H9 (cell line): ENCODE data around the gene ZNF700. TPM values are rescaled to one million over a fixed set of nuclear protein-coding genes. Genes with fewer than 3 reads are reported as not detected.
"Not testable (repeated sequence)": the region's sequence is repeated elsewhere in the genome, so short reads cannot be mapped to it uniquely, and the experiment has no call there.

Experiments
- DNase-seq: peaks from one replicate; pipeline ENCODE4 v3.0.0-alpha.2; 2017
- H2AFZ ChIP-seq: one replicate; pipeline ENCODE4 v1.6.1; 2013; ENCODE audit warnings: mild to moderate bottlenecking, low read length, control low read depth, moderate library complexity
- H2AK5ac ChIP-seq: 2 replicates; pipeline ENCODE4 v1.6.1; 2013; ENCODE audit warnings: low read length, control low read depth, mixed read lengths; ENCODE audit not compliant: insufficient read length
- H2BK120ac ChIP-seq: one replicate; pipeline ENCODE4 v1.6.1; 2013; ENCODE audit warnings: low read depth, mild to moderate bottlenecking, low read length, control low read depth, inconsistent platforms; ENCODE audit not compliant: poor library complexity, severe bottlenecking
- H2BK12ac ChIP-seq: 2 replicates; pipeline ENCODE4 v1.6.1; 2013; ENCODE audit warnings: low read length, control low read depth, mixed read lengths, low read depth; ENCODE audit not compliant: insufficient read length
- H2BK15ac ChIP-seq: 2 replicates; pipeline ENCODE4 v1.6.1; 2013; ENCODE audit warnings: low read depth, low read length, control low read depth
- H2BK20ac ChIP-seq: one replicate; pipeline ENCODE4 v1.6.1; 2013; ENCODE audit warnings: low read depth, mild to moderate bottlenecking, low read length, control low read depth, inconsistent platforms; ENCODE audit not compliant: poor library complexity, severe bottlenecking
- H2BK5ac ChIP-seq: 2 replicates; pipeline ENCODE4 v1.6.1; 2013; ENCODE audit warnings: low read length, control low read depth, mixed read lengths; ENCODE audit not compliant: insufficient read length
- H3K14ac ChIP-seq: 2 replicates; pipeline ENCODE4 v1.6.1; 2013; ENCODE audit warnings: low read length, control low read depth; ENCODE audit not compliant: insufficient read depth
- H3K18ac ChIP-seq: 2 replicates; pipeline ENCODE4 v1.6.1; 2013; ENCODE audit warnings: low read depth, mild to moderate bottlenecking, mixed read lengths, low read length, control low read depth; ENCODE audit not compliant: insufficient read length
- H3K23ac ChIP-seq: 2 replicates; pipeline ENCODE4 v1.6.1; 2013; ENCODE audit warnings: low read length, control low read depth, mixed read lengths, low read depth; ENCODE audit not compliant: insufficient read length
- H3K23me2 ChIP-seq: 2 replicates; pipeline ENCODE4 v1.6.1; 2013; ENCODE audit warnings: low read depth, mild to moderate bottlenecking, mixed read lengths, low read length, control low read depth; ENCODE audit not compliant: insufficient read length, poor library complexity, severe bottlenecking
- H3K27ac ChIP-seq: 2 replicates; pipeline ENCODE4 v1.5.1; 2013; ENCODE audit warnings: low read length, control low read depth, mixed read lengths, low read depth; ENCODE audit not compliant: insufficient read length
- H3K27me3 ChIP-seq: 2 replicates; pipeline ENCODE4 v1.6.1; 2013; ENCODE audit warnings: low read length, control low read depth, inconsistent platforms; ENCODE audit not compliant: insufficient read depth
- H3K4ac ChIP-seq: 2 replicates; pipeline ENCODE4 v1.6.1; 2013; ENCODE audit warnings: low read depth, mild to moderate bottlenecking, control low read depth, inconsistent platforms, low read length, moderate library complexity
- H3K4me1 ChIP-seq: 2 replicates; pipeline ENCODE4 v1.6.1; 2013; ENCODE audit warnings: low read length, control low read depth, inconsistent platforms; ENCODE audit not compliant: insufficient read depth
- H3K4me2 ChIP-seq: 2 replicates; pipeline ENCODE4 v1.6.1; 2013; ENCODE audit warnings: low read length, control low read depth, mixed read lengths; ENCODE audit not compliant: insufficient read length, insufficient read depth
- H3K56ac ChIP-seq: 2 replicates; pipeline ENCODE4 v1.6.1; 2013; ENCODE audit warnings: low read depth, mild to moderate bottlenecking, mixed read lengths, low read length, control low read depth; ENCODE audit not compliant: insufficient read length
- H3K79me1 ChIP-seq: 2 replicates; pipeline ENCODE4 v1.6.1; 2013; ENCODE audit warnings: low read depth, mild to moderate bottlenecking, moderate library complexity, low read length, control low read depth, inconsistent platforms; ENCODE audit not compliant: insufficient read depth, poor library complexity, severe bottlenecking
- H3K79me2 ChIP-seq: 2 replicates; pipeline ENCODE4 v1.6.1; 2013; ENCODE audit warnings: low read length, control low read depth, inconsistent platforms; ENCODE audit not compliant: insufficient read depth
- H3K9ac ChIP-seq: 2 replicates; pipeline ENCODE4 v1.6.1; 2013; ENCODE audit warnings: low read length, control low read depth, mixed read lengths; ENCODE audit not compliant: insufficient read length; ENCODE audit errors: extremely low read depth
- H3K9me3 ChIP-seq: one replicate; pipeline ENCODE4 v1.6.1; 2013; ENCODE audit warnings: low read depth, low read length, inconsistent platforms; ENCODE audit not compliant: control insufficient read depth
- H3T11ph ChIP-seq: one replicate; pipeline ENCODE4 v1.6.1; 2013; ENCODE audit warnings: mild to moderate bottlenecking, low read length, control low read depth, inconsistent platforms
- H4K20me1 ChIP-seq: one replicate; pipeline ENCODE4 v1.6.1; 2013; ENCODE audit not compliant: control insufficient read depth, insufficient read length, insufficient read depth
- H4K5ac ChIP-seq: 2 replicates; pipeline ENCODE4 v1.6.1; 2013; ENCODE audit warnings: low read depth, mild to moderate bottlenecking, mixed read lengths, low read length, control low read depth; ENCODE audit not compliant: insufficient read length
- H4K8ac ChIP-seq: replicated peaks from 2 replicates; pipeline ENCODE4 v1.6.1; 2013; ENCODE audit warnings: low read length, control low read depth, mixed read lengths, low read depth; ENCODE audit not compliant: insufficient read length
- H4K91ac ChIP-seq: 2 replicates; pipeline ENCODE4 v1.6.1; 2013; ENCODE audit warnings: low read depth, mild to moderate bottlenecking, moderate library complexity, mixed read lengths, low read length, control low read depth; ENCODE audit not compliant: insufficient read length
- H3K27ac Mint-ChIP-seq, 3 experiments: 2 replicates in 2 of 3; 3 replicates in 1 of 3; pipeline ENCODE4 v1.8.0; 2020 to 2021; ENCODE audit warnings: mixed read lengths in 3 of 3, mild to moderate bottlenecking in 1 of 3, moderate library complexity in 1 of 3
- H3K27me3 Mint-ChIP-seq: 2 replicates; pipeline ENCODE4 v1.8.0; 2021; ENCODE audit warnings: low read depth, mild to moderate bottlenecking, moderate library complexity, mixed read lengths
- H3K36me3 Mint-ChIP-seq, 3 experiments: 2 replicates in 2 of 3; 3 replicates in 1 of 3; pipeline ENCODE4 v1.8.0; 2020 to 2021; ENCODE audit warnings: low read depth in 3 of 3, mixed read lengths in 3 of 3; ENCODE audit not compliant: insufficient read depth in 1 of 3
- H3K4me1 Mint-ChIP-seq, 2 experiments: 2 replicates each; pipeline ENCODE4 v1.8.0; 2020; ENCODE audit warnings: mixed read lengths in 2 of 2
- H3K4me3 Mint-ChIP-seq, 2 experiments: 2 replicates in 1 of 2; 3 replicates in 1 of 2; pipeline ENCODE4 v1.8.0; 2020 to 2021; ENCODE audit warnings: mild to moderate bottlenecking in 2 of 2, mixed read lengths in 2 of 2, moderate library complexity in 1 of 2
- H3K9me3 Mint-ChIP-seq, 2 experiments: 2 replicates in 1 of 2; 3 replicates in 1 of 2; pipeline ENCODE4 v1.8.0; 2020; ENCODE audit warnings: mild to moderate bottlenecking in 2 of 2, mixed read lengths in 2 of 2, moderate library complexity in 1 of 2
- CTCF ChIP-seq: fragments of 200-600 bp; sonication (generic); conservative IDR thresholded peaks from 3 replicates; pipeline ENCODE4 v1.8.0; 2021; ENCODE audit warnings: antibody characterized with exemption, mild to moderate bottlenecking
- WGBS: extraction: QIAGEN DNeasy Blood & Tissue Kit; methylation state at CpG from one replicate; pipeline ENCODE4 v1.1.7; 2013; ENCODE audit warnings: missing lambda C conversion rate, low lambda C conversion rate, mixed read lengths; ENCODE audit not compliant: insufficient read length; ENCODE audit errors: extremely low coverage; 5-methylcytosine and 5-hydroxymethylcytosine counted together
- total RNA-seq: library from RNA; stranded (reverse); gene quantifications from 2 replicates; pipeline ENCODE4 v1.2.1, GENCODE V29; 2021

Gene ZNF700
- total RNA-seq, 1 experiment from 2014 or later: 9.9 TPM

- Histone ChIP-seq H3K27me3 (no peaks in the 10 kb centered on the region), H2AK5ac (no peak overlapping the region), H3K4me2 (no peak overlapping the region), H3K56ac (no peak overlapping the region), H2BK15ac (no peak overlapping the region), H4K20me1 (no peaks in the 10 kb centered on the region), H3K4me1 (no peaks in the 10 kb centered on the region), H3K18ac (no peak overlapping the region), H3K4ac (no peak overlapping the region), H3K79me1 (peaks cover 4% of the 10 kb centered on the region), H4K8ac (no peak overlapping the region), H4K5ac (no peak overlapping the region), H4K91ac (no peak overlapping the region), H2BK5ac (no peak overlapping the region), H3K79me2 (no peaks in the 10 kb centered on the region), H3K23me2 (no peaks in the 10 kb centered on the region), H2AFZ (no peak overlapping the region), H3K27ac (no peak overlapping the region), H3K14ac (no peak overlapping the region), H3K23ac (no peak overlapping the region), H2BK20ac (no peak overlapping the region), H2BK12ac (no peak overlapping the region), H2BK120ac (no peak overlapping the region), H3T11ph (no peak overlapping the region), H3K9me3 (peaks cover 58% of the 10 kb centered on the region), H3K9ac (no peak overlapping the region)
- TF ChIP-seq CTCF: no peak
- Mint-ChIP-seq H3K27me3 (peaks cover 29% of the 10 kb centered on the region), H3K4me1 (no peaks in the 10 kb centered on the region), H3K9me3 (peaks cover 94 to 98% of the 10 kb centered on the region in 2 experiments), H3K4me3 (no peak overlapping the region), H3K27ac (no peak overlapping the region), H3K36me3 (peaks cover 86 to 90% (median 90%) of the 10 kb centered on the region in 3 experiments)
- no peak for DNase-seq
- WGBS: no CpG with 5 or more reads among the region's 3 CpGs
These were observed 19.0 kb upstream of the ZNF700 start for GRCh38 chr19:11905928-11906327.

- not testable (repeated sequence) for H3K79me2 ChIP-seq, H3K4me3 Mint-ChIP-seq, H3K4me2 ChIP-seq, H2AK5ac ChIP-seq, H3K4ac ChIP-seq, H3K9ac ChIP-seq, H3K23ac ChIP-seq, H4K8ac ChIP-seq, H2BK120ac ChIP-seq, H3K56ac ChIP-seq, H2BK12ac ChIP-seq, H3K79me1 ChIP-seq, H2BK5ac ChIP-seq, H3K14ac ChIP-seq, H3T11ph ChIP-seq, H3K27ac ChIP-seq, H2BK15ac ChIP-seq, H4K20me1 ChIP-seq, H4K91ac ChIP-seq, H2BK20ac ChIP-seq, H3K4me1 ChIP-seq, H3K27me3 ChIP-seq, DNase-seq, H3K18ac ChIP-seq, H3K27ac Mint-ChIP-seq, H3K23me2 ChIP-seq, H3K4me1 Mint-ChIP-seq, H4K5ac ChIP-seq, H2AFZ ChIP-seq
- peaks cover 59 to 68% (median 66%) of the 10 kb centered on the region in 3 experiments for H3K36me3 Mint-ChIP-seq
- H3K27me3 Mint-ChIP-seq: peaks cover 27% of the 10 kb centered on the region
- peaks cover 93% of the 10 kb centered on the region in 2 experiments for H3K9me3 Mint-ChIP-seq
- no CpG with 5 or more reads among the region's 1 CpG for WGBS
- H3K9me3 ChIP-seq: peaks cover 29% of the 10 kb centered on the region
These were observed 13.0 kb upstream of the ZNF700 start for GRCh38 chr19:11911937-11912336.
